AG10803 (cell line): ENCODE results near the gene CPLX3.

Experiments used
- DNase-seq: peaks from one replicate; pipeline ENCODE4 v3.0.0; 2010; ENCODE audit warnings: low read depth
- H3K4me3 ChIP-seq: 2 replicates; pipeline ENCODE4 v1.5.1; 2011; ENCODE audit warnings: mild to moderate bottlenecking, low read length, control low read depth
- TF ChIP-seq, protein P1 (sequence below): conservative IDR thresholded peaks from 2 replicates; pipeline ENCODE4 v1.5.1; 2011; ENCODE audit warnings: mild to moderate bottlenecking, low read length, control low read depth, inconsistent platforms

CPLX3 gene

DNA sequence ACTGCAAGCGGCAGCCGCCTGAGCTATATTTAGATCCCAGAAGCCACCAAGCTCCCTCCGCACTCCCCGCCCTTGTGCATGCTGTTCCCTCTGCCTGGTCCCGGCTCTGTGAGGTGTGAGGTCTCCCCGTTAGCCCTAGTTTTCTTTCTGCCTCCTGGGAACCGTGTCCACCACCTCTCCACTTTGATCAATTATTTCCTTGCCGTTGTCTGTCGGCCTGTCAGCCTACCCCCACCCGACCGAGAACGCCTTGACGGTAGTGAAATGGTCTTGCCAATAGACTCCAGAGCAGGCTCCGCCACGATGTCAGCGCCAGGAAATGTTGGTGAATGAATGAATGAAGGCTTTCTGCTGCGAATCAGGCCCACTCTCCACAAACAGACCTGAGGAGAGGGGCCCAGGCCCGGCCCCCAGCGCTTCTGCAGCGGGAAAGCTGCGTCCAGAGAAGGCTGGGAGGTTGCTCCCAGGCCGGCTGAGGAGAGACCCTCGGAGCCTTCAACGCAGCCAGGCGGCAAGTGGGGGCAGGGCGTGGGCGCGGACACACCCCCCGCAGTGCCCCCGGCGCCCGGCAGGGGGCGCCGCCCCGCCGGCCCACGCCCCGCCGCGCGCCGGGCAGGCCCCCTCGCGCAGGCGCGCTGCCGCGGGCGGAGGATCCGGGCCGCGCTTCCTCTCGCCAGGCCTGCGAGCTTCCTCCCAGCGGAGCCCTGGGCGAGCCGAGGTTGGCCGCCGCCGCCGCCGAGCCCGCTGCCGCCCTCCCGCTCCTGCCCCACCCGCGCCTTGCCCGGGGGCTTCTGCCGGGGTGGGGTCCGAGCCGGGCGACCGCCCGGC lies 44.8 kb upstream of the CPLX3 start, which contains the start of gene CSK:
TSS of gene CSK (plus strand) at position 650 of the 828 bp plus-strand sequence. CDS start 16,218 bp downstream, outside the sequence.
- DNase-seq, result peak; percentile 58
- peak within 1 kb of the TSS; percentile 85 for H3K4me3 ChIP-seq
- TF ChIP-seq, protein P1, sequence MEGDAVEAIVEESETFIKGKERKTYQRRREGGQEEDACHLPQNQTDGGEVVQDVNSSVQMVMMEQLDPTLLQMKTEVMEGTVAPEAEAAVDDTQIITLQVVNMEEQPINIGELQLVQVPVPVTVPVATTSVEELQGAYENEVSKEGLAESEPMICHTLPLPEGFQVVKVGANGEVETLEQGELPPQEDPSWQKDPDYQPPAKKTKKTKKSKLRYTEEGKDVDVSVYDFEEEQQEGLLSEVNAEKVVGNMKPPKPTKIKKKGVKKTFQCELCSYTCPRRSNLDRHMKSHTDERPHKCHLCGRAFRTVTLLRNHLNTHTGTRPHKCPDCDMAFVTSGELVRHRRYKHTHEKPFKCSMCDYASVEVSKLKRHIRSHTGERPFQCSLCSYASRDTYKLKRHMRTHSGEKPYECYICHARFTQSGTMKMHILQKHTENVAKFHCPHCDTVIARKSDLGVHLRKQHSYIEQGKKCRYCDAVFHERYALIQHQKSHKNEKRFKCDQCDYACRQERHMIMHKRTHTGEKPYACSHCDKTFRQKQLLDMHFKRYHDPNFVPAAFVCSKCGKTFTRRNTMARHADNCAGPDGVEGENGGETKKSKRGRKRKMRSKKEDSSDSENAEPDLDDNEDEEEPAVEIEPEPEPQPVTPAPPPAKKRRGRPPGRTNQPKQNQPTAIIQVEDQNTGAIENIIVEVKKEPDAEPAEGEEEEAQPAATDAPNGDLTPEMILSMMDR, result no peak; the same call in 1 of the 2 replicates

GRCh38 chr15:74782259-74783071 lies 44.0 kb upstream of the CPLX3 start:
- DNase-seq, result no peak
- peak overlapping the region; percentile 85 for H3K4me3 ChIP-seq

DNA sequence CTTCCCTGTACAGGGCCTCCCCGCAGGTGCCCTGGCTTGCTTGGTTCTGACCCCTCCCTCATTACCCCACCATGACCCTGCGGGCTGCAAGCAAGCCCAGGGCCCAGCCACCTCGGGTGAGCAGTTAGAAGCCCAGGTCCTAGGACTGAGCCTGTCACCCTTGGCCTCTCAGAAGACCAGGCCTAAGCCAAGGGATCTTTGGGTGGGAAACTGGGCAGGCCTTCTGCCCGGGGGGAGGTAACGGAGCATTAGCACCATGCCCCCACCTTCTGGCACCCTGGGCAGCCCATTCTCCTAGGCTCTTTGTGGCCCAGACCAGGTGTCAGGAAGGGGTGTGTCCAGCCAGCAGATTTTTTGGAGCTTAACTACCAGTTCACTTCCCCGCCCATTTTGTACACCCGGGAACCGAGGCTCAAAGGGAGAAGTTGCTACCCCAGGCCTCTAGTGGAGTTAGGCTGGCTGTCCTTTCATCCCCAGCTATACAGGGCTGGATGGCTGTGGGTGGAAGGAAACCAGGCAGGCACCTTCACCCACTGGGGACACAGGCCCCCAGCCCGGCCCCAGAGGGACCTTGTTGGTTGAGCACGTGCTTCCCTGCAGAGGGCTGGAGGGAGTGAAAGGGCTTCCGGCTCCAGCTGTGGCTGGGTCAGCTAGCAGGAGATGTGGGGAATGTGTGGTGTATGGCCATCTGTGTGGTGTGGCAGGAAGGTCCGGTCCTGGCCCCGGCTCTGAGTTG lies 43.2 kb upstream of the CPLX3 start:
- no peak for DNase-seq
- TF ChIP-seq, protein P1, result no peak
- H3K4me3 ChIP-seq, result peak overlapping the region; percentile 85

More at GRCh38 chr15:74782259-74783071, 44.0 kb upstream of the CPLX3 start:
- TF ChIP-seq, protein P1, result no peak

- TF ChIP-seq, protein P1, result no peak
- H3K4me3 ChIP-seq, result peak overlapping the region; percentile 85
- no peak for DNase-seq
Measured at GRCh38 chr15:74783808-74784175, 42.6 kb upstream of the CPLX3 start.

GRCh38 chr15:74784426-74785193 lies 41.8 kb upstream of the CPLX3 start:
- TF ChIP-seq, protein P1, result no peak
- DNase-seq, result no peak
- H3K4me3 ChIP-seq, result no peak overlapping the region
